Erythroblast (primary cell): ENCODE measurements around the gene TBPL1.
"Not testable (repeated sequence)": the region's sequence is repeated elsewhere in the genome, so short reads cannot be mapped to it uniquely, and the experiment has no call there.

Experiments
- GATA1 ChIP-seq: IDR thresholded peaks from 2 replicates; pipeline ENCODE4 v1.6.1; 2011; ENCODE audit warnings: low read depth, mild to moderate bottlenecking, control low read depth, low read length, moderate library complexity
- POLR2A ChIP-seq: IDR thresholded peaks from 2 replicates; pipeline ENCODE4 v1.6.1; 2011; ENCODE audit warnings: mild to moderate bottlenecking, low read length

DNA sequence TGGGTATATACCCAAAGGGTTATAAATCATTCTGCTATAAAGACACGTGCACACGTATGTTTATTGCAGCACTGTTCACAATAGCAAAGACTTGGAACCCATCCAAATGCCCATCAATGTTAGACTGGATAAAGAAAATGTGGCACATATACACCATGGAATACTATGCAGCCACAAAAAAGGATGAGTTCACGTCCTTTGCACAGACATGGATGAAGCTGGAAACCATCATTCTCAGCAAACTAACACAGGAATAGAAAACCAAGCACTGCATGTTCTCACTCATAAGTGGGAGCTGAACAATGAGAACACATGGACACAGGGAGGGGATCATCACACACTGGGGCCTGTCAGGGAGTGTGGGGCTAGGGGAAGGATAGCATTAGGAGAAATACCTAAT lies 16.7 kb upstream of the TBPL1 start:
- TF ChIP-seq POLR2A, GATA1: not testable (repeated sequence)
